Glomerular endothelial cell (primary cell): ENCODE results near the gene SHISA9. TPM values are rescaled to one million over a fixed set of nuclear protein-coding genes. Genes with fewer than 3 reads are reported as not detected.

Experiments used
- DNase-seq: peaks from one replicate; pipeline ENCODE4 v3.0.0-alpha.2; 2011; ENCODE audit warnings: low read depth, low spot score; ENCODE audit errors: extremely low read depth
- total RNA-seq: library from RNA; depleted of rRNA; stranded (reverse); fragments of >200 nt; gene quantifications from 2 replicates; pipeline ENCODE4 v1.2.3, GENCODE V29; 2015

Gene SHISA9
- total RNA-seq, 1 donor from 2014 or later: 0.47 TPM

GRCh38 chr16:13062219-13062618 is 160.8 kb downstream of the SHISA9 start:
- DNase-seq: no peak

DNA sequence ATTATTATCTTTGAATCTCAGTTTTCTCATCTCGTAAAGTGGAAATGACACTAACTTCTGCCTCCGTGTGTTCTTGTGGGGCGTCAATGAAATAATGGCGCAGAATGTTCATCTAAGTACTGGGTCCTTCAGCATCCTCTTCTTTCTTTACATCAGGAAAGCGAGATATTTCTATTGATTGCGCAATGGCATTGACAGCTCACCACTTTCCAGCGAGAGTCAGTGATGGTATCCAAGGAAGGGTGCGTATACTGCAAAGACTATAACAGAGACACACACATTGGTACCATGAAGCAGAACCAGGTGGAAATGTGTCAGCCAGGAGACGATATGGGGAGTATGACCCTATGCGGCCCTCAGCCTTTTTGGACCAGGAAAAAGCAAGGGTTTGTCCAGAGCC is 162.1 kb downstream of the SHISA9 start:
- DNase-seq: no peak

- DNase-seq: no peak
Observed at GRCh38 chr16:13064821-13065220, 163.4 kb downstream of the SHISA9 start.

- DNase-seq: no peak
Observed at GRCh38 chr16:13067648-13068047, 166.2 kb downstream of the SHISA9 start.

- no peak for DNase-seq
Observed at GRCh38 chr16:13068912-13069583, 167.7 kb downstream of the SHISA9 start.

- DNase-seq: no peak
Observed at GRCh38 chr16:13070268-13070667, 168.9 kb downstream of the SHISA9 start.

GRCh38 chr16:13076878-13077277 is 175.5 kb downstream of the SHISA9 start:
- DNase-seq: no peak

DNA sequence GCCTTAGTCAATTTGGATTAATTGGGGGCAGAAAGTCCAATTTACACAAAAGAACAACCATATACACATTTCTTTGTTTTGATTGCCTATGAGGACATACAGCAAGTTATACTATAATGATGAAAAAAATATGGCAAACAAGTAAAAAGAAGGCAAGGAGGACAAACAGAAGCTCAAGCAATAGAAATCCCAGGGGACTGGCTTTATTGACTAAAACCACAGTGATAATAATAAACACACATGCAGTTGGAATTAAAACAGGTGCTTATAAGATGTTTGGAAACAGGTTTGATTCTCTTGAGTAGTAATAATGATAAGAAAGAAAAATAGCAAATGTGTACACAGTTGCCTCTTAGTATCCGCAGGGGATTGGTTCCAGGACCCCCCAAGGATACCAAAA is 176.4 kb downstream of the SHISA9 start:
- no peak for DNase-seq

DNA sequence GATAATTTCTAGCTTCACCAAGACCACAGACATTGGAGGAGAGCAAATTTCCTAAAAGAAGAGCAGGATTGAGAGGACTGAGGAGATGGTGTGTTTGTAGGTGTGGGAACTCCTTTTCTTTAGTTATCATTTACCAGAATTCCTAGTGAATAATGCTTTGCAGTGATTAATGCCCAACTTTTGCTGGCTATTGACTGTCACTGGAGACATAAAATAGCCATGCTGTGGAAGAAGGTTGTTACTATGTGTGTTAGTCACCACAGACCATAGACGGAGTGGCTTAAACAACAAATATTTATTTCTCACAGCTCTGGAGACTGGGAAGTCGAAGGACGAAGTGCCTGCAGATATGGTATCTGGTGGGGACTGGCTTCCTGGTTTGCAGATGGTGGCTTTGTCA is 179.1 kb downstream of the SHISA9 start:
- DNase-seq: no peak

DNA sequence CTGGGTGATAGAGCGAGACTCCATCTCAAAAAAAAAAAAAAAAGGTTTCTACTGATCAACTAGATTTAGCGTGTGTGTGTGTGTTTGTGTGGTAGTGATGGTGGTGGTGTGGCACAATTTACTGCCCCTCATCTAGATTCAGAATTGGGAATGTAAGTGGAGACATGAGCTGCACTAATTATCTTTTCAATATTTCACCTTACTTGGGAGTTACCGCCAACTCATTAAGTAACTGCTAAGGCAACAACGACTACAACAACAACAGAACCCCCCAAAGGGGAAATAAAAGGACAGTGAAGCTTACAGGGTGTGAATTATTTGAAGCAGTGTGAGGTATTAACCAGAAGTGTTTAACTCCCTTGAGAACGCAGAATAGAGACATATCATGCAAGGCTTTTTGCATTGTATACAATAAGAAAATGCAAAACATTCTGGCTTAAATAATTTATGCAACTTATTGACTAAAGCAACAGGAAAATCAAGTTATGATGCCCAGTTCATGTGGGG is 180.5 kb downstream of the SHISA9 start:
- DNase-seq: no peak

- no peak for DNase-seq
Observed at GRCh38 chr16:13083681-13084080, 182.3 kb downstream of the SHISA9 start.

DNA sequence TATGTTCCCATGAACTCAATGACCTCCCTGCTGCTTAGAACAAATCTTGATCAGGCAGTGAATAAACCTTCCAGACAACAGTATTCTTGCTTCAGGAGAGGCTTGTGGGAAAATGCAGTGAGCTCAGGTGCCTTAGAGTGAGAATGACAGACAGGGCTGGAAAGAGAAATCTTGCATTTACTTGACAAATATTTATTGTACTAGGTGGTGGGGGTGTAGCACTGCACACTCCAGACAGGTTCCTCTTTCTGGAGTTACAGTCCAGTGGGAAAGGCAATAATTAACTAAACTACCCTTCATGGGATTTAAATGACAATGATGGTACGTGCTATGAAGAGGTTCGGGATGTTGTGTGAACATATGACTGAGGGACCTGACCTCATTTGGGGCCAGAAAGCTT is 182.9 kb downstream of the SHISA9 start:
- DNase-seq: no peak

DNA sequence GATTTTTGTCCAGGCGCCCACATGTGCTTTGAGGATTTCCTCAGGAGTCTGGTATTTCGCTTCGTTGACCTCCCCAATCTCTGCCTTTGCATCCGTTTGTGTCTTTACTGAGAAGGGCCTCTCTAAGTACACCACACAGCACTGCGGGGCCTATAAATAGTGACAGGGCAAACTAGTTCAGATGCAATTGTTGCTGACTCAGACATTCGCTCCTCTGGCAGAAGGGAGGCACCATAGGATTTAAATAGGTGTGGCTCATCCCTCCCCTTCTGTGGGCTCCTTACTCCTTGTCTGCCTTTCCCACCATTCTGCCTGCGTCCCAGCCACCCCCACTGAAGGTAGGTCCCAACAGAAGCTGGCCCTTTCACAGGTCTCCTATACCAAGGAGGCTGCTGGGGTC is 192.3 kb downstream of the SHISA9 start:
- no peak for DNase-seq

- DNase-seq: no peak
Observed at GRCh38 chr16:13095061-13095460, 193.7 kb downstream of the SHISA9 start.

DNA sequence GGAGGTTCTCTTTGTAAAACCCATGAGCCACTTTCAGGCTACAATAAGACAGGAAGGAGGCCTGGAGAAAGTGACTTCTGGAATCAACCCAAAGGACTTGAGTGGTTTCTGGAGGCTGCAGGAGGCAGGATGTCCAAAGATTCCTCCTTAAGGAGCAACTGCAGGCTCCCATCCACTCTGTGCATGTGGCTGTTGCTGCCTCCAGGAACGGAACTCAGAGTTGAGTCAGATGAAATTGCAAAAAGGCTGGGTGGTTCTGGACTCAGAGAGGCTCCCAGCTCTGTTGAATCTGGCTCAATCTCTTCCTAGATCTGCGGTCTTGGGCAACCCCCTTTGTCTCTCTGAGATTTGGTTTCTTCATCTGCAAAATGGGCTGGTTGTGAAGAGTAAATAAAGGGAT is 197.1 kb downstream of the SHISA9 start:
- DNase-seq: no peak

GRCh38 chr16:13099822-13100221 is 198.4 kb downstream of the SHISA9 start:
- no peak for DNase-seq

- DNase-seq: no peak
Observed at GRCh38 chr16:13100970-13101369, 199.6 kb downstream of the SHISA9 start.

DNA sequence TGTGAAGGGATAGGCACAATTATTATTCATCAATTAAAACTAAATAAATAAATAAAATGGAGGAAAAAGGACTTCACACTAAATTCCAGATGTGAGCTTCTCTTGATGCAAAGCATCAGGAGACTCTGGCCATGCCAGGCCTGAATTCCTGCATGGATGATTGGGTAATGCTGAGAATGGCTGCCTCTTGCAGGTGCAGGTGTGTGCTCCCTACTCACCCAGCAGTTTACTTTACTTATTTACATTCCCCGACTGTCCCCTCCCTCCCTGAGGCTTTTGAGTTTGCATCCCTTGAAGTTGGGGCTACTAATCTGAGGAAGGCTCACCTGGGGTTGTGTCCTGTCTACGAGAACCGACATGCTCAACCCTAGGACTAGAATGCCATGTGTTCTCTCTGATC is 200.4 kb downstream of the SHISA9 start:
- DNase-seq: no peak

DNA sequence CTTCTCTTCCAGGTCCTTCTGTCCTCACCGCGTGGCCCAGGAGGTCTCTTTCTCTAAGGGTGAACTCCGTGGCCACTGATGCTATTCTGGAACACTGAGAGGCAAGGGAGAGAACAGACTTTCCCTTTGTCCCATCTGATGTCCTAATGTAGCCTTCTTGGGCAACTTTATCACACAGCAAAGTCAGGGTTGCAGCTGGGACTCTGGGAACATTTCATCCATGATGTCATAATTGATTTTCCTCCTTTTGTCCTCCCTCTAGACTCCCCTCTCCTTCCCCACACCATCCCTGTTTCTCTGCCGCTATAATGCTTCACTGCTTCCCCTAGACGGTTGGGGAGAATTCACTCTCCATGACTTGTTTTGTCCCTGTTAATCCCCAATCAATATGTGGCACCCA is 201.0 kb downstream of the SHISA9 start:
- no peak for DNase-seq

DNA sequence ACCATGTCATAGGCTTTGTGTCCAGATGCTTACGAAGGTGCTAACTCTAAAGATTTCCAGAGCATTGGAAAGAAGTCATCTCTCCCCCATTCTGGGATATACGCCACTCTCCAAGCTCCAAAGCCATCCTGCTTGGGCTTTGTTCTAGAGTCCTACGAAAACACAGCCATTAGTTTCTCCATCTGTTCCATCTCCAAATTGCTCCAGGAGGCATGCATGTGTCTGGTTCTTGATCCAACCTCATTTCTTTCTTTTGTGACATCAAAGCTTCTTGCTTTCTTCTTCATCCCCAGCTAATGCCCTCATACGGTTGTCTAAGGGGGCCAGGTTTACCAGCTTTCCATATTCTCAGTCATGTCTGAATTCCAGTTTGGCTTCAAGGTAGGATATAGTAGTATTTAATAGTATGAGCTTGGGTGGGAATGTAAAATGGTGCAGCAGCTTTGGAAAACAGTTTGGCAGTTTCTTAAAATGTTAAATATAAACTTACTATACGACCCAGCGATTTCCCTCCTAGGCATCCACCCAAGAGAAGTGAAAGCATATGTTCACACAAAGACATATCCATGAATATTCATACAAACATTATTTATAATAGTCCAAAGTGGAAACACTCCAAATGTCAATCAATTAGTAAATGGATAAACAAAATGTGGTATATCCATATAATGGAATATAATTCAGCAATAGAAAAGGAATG is 202.6 kb downstream of the SHISA9 start:
- no peak for DNase-seq

- no peak for DNase-seq
Observed at GRCh38 chr16:13104772-13105171, 203.4 kb downstream of the SHISA9 start.

DNA sequence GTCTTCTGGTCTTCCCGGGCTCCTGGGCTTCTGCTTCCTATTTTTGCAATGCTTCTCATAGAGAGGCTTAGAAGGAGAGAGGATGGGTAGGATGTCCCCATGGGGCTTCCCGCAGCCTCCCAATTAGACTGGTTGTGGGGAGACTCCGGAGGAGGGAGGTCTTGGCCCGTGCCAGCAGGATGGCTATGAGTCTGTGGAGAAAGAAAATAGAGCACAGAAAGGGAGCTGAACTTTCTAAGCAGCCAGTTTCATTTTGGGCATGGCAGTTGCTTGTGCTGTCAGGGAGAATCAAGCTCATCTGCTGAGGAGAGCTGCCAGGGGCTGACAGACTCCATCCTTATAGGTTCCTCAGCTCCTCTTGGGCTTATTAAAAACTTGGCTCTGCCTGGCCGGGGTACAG is 204.0 kb downstream of the SHISA9 start:
- no peak for DNase-seq
